K562 (cell line): Measurements from ENCODE around the gene ARHGDIA. TPM values are rescaled to one million over a fixed set of nuclear protein-coding genes. Genes with fewer than 3 reads are reported as not detected.

Experiments used
- ATAC-seq: fragments of 200-7000 bp; cut with Tn5 transposase; 3 replicates; pipeline ENCODE4 v1.9.1; 2020; ENCODE audit warnings: moderate library complexity
- BruUV-seq: library from RNA; stranded (reverse); fragments of 400-500 nt; replicated peaks from 2 replicates; lab custom pipeline; 2021; lab: Mats Ljungman, UMichigan
- CTCF ChIA-PET: fragments of 300-600 bp; formaldehyde crosslinking; extraction: SDS; loops from one replicate; lab custom pipeline; 2021; ENCODE audit warnings: low intra/inter-chr PET ratio; lab: Yijun Ruan, JAX
- POLR2A ChIA-PET: fragments of 300-600, 350-650 bp; sonication (Branson Sonifier 250); formaldehyde crosslinking; extraction: SDS; loops from one replicate; lab custom pipeline; 2021; ENCODE audit warnings: antibody characterized with exemption, inconsistent platforms; lab: Yijun Ruan, JAX
- DNase-seq, 4 experiments: peaks; one replicate each; pipeline versions ENCODE4 v3.0.0 to v3.0.0-alpha.2; 2011 to 2018; ENCODE audit warnings: low spot score in 3 of 4, mixed read lengths in 3 of 4; ENCODE audit errors: extremely low read depth in 1 of 4
- FAIRE-seq: peaks from 2 replicates; lab custom pipeline; 2011; peaks lifted over from hg19 to GRCh38; lab: Jason Lieb, UNC
- H2AFZ ChIP-seq: 2 replicates; pipeline ENCODE4 v1.6.0; 2011; ENCODE audit warnings: low read depth, low read length, control low read depth, inconsistent platforms
- H3K27ac ChIP-seq: fragments of 200-600 bp; 3 replicates; pipeline ENCODE4 v1.8.0; 2011; ENCODE audit warnings: low read depth, mild to moderate bottlenecking, control low read depth, inconsistent platforms, low read length, moderate library complexity, mixed read lengths; ENCODE audit errors: extremely low read depth
- H3K27me3 ChIP-seq, 2 experiments: fragments of 300-600 bp in 1 of 2; 2 replicates in 1 of 2; 3 replicates in 1 of 2; pipeline versions ENCODE4 v1.6.0 to v1.8.0; 2011; ENCODE audit warnings: inconsistent platforms in 2 of 2, low read length in 2 of 2, mild to moderate bottlenecking in 1 of 2, mixed read lengths in 1 of 2, moderate library complexity in 1 of 2; ENCODE audit not compliant: control insufficient read depth in 2 of 2, insufficient read depth in 2 of 2
- H3K36me3 ChIP-seq: fragments of 300-600 bp; 3 replicates; pipeline ENCODE4 v1.8.0; 2011; ENCODE audit warnings: mild to moderate bottlenecking, low read length, inconsistent platforms; ENCODE audit not compliant: control insufficient read depth, insufficient read depth
- H3K4me1 ChIP-seq, 2 experiments: fragments of 200-600 bp in 1 of 2; replicated peaks in 1 of 2; 2 replicates in 1 of 2; 3 replicates in 1 of 2; pipeline versions ENCODE4 v1.5.1 to v1.8.0; 2011; ENCODE audit warnings: inconsistent platforms in 2 of 2, low read length in 2 of 2, mild to moderate bottlenecking in 1 of 2, mixed read lengths in 1 of 2, moderate library complexity in 1 of 2; ENCODE audit not compliant: control insufficient read depth in 2 of 2, insufficient read depth in 2 of 2
- H3K4me2 ChIP-seq: 2 replicates; pipeline ENCODE4 v1.6.1; 2011; ENCODE audit warnings: low read length, control low read depth, inconsistent platforms, mixed read lengths; ENCODE audit not compliant: insufficient read depth
- H3K4me3 ChIP-seq: fragments of 200-600 bp; sonication (generic), shearing (Covaris generic); 2 replicates; pipeline ENCODE4 v1.5.1; 2016; ENCODE audit warnings: control low read depth, inconsistent platforms
- H3K79me2 ChIP-seq: fragments of 200-600 bp; 3 replicates; pipeline ENCODE4 v1.8.0; 2011; ENCODE audit warnings: low read length, inconsistent platforms; ENCODE audit not compliant: control insufficient read depth, insufficient read depth
- H3K9ac ChIP-seq, 2 experiments: 2 replicates each; pipeline versions ENCODE4 v1.6.0 to v1.6.1; 2011; ENCODE audit warnings: low read depth in 2 of 2, low read length in 2 of 2, control low read depth in 1 of 2, inconsistent platforms in 1 of 2, mild to moderate bottlenecking in 1 of 2, mixed read lengths in 1 of 2; ENCODE audit not compliant: insufficient read depth in 1 of 2
- H3K9me1 ChIP-seq: one replicate; pipeline ENCODE4 v1.6.0; 2011; ENCODE audit warnings: inconsistent platforms, mild to moderate bottlenecking, low read length, moderate library complexity; ENCODE audit not compliant: control insufficient read depth, insufficient read depth
- H3K9me3 ChIP-seq: replicated peaks from 2 replicates; pipeline ENCODE4 v1.5.1; 2011; ENCODE audit warnings: low read depth, low read length, inconsistent platforms; ENCODE audit not compliant: control insufficient read depth, insufficient read depth
- H4K20me1 ChIP-seq: replicated peaks from 2 replicates; pipeline ENCODE4 v1.6.1; 2011; ENCODE audit warnings: low read length, inconsistent platforms, mixed read lengths; ENCODE audit not compliant: control insufficient read depth, insufficient read depth
- BCL6 ChIP-seq: fragments of 250-450 bp; sonication (Bioruptor Pico); IDR thresholded peaks from 2 replicates; pipeline ENCODE4 v1.4.0; 2020
- CBX3 ChIP-seq, 2 experiments: IDR thresholded peaks; 1 replicate in 1 of 2; 2 replicates in 1 of 2; pipeline ENCODE4 v1.6.1; 2012; ENCODE audit warnings: inconsistent platforms in 2 of 2, low read length in 2 of 2, borderline replicate concordance in 1 of 2, control low read depth in 1 of 2
- E2F8 ChIP-seq: fragments of 450-650 bp; IDR thresholded peaks from 2 replicates; pipeline ENCODE4 v1.7.1; 2018; ENCODE audit warnings: mild to moderate bottlenecking, low read depth; ENCODE audit not compliant: partially characterized antibody
- HMGN3 ChIP-seq: IDR thresholded peaks from 2 replicates; pipeline ENCODE4 v1.6.1; 2011; ENCODE audit warnings: borderline replicate concordance, low read depth, mild to moderate bottlenecking, mixed read lengths, low read length; ENCODE audit not compliant: insufficient read length; ENCODE audit errors: extremely low read depth
- KAT8 ChIP-seq: fragments of 450-650 bp; IDR thresholded peaks from 2 replicates; pipeline ENCODE4 v1.6.1; 2016; ENCODE audit warnings: low read depth, mild to moderate bottlenecking
- MAX ChIP-seq: sonication (generic); formaldehyde crosslinking; IDR thresholded peaks from 2 replicates; pipeline ENCODE4 v1.9.0; 2022; ENCODE audit warnings: mild to moderate bottlenecking, missing genetic modification reagents
- MYNN ChIP-seq, 2 experiments: sonication (generic); formaldehyde crosslinking in 1 of 2; IDR thresholded peaks; 2 replicates each; pipeline versions ENCODE4 v1.5.0 to v1.6.1; 2016 to 2020; ENCODE audit warnings: antibody characterized with exemption in 1 of 2, missing genetic modification reagents in 1 of 2
- NR2C1 ChIP-seq, 2 experiments: fragments of 450-650 bp; IDR thresholded peaks; 2 replicates each; pipeline ENCODE4 v1.6.1; 2017; ENCODE audit warnings: mild to moderate bottlenecking in 2 of 2, antibody characterized with exemption in 1 of 2, inconsistent platforms in 1 of 2, missing compliant biosample characterization in 1 of 2, missing genetic modification characterization in 1 of 2
- PCBP1 ChIP-seq: fragments of 200-400 bp; formaldehyde crosslinking; IDR thresholded peaks from 2 replicates; pipeline ENCODE4 v1.6.1; 2018; ENCODE audit warnings: mild to moderate bottlenecking, low read depth, low read length; ENCODE audit not compliant: poor library complexity, severe bottlenecking
- RBFOX2 ChIP-seq: fragments of 200-400 bp; formaldehyde crosslinking; IDR thresholded peaks from 2 replicates; pipeline ENCODE4 v1.6.1; 2017; ENCODE audit warnings: low read depth, mild to moderate bottlenecking, low read length, moderate library complexity
- RBM15 ChIP-seq: fragments of 200-400 bp; formaldehyde crosslinking; IDR thresholded peaks from 2 replicates; pipeline ENCODE4 v1.6.1; 2018; ENCODE audit warnings: mild to moderate bottlenecking, low read length, moderate library complexity; ENCODE audit not compliant: insufficient read depth
- SRSF1 ChIP-seq: fragments of 200-400 bp; formaldehyde crosslinking; IDR thresholded peaks from 2 replicates; pipeline ENCODE4 v1.6.1; 2017; ENCODE audit warnings: mild to moderate bottlenecking, low read depth, low read length, moderate library complexity
- ZBTB7A ChIP-seq: IDR thresholded peaks from 2 replicates; pipeline ENCODE4 v1.6.1; 2011; ENCODE audit warnings: low read depth, mild to moderate bottlenecking, low read length, moderate library complexity, borderline replicate concordance; ENCODE audit not compliant: control insufficient read depth
- ZBTB9 ChIP-seq: fragments of 450-650 bp; formaldehyde crosslinking; IDR thresholded peaks from 2 replicates; pipeline ENCODE4 v1.4.0; 2020; ENCODE audit warnings: mild to moderate bottlenecking, moderate library complexity
- ZNF124 ChIP-seq: sonication (generic); formaldehyde crosslinking; IDR thresholded peaks from 2 replicates; pipeline ENCODE4 v1.8.1; 2022; ENCODE audit warnings: missing genetic modification reagents
- WGBS: fragments of 100-300 bp; shearing (Covaris generic); methylation state at CpG from one replicate; pipeline ENCODE4 v1.1.6; 2016; ENCODE audit warnings: low coverage, mixed read lengths; ENCODE audit not compliant: insufficient coverage; ENCODE audit errors: missing lambda C conversion rate; 5-methylcytosine and 5-hydroxymethylcytosine counted together
- in situ Hi-C: fragments of 300-500 bp; cut with MboI; formaldehyde crosslinking; loops from 4 replicates; pipeline ENCODE4 v1.15.0; 2018; ENCODE audit warnings: inconsistent platforms, mixed read lengths
- intact Hi-C: fragments of 100-400 bp; cut with micrococcal nuclease; formaldehyde crosslinking; loops from 2 replicates; pipeline ENCODE4 v1.14.2; 2022
- polyA plus RNA-seq, 8 experiments: library from polyadenylated mRNA; depleted of rRNA in 4 of 8; stranded (reverse) in 5 of 8; unstranded in 3 of 8; fragments of >200 nt; fragmentation: Nextera tagmentation in 2 of 8; fragmentation: Illumina TruSeq in 1 of 8; extraction: Ambion mirVana in 2 of 8; extraction: Trizol in 1 of 8; gene quantifications; 2 replicates each; pipeline versions ENCODE4 v1.2.1 to v1.2.3, GENCODE V29; 2011 to 2014; ENCODE audit warnings: inconsistent platforms in 1 of 8, missing spikeins in 1 of 8
- total RNA-seq, 7 experiments: library from RNA; depleted of rRNA in 6 of 7; stranded (reverse); fragments of >200 nt in 6 of 7; fragmentation: Illumina TruSeq in 2 of 7; extraction: Trizol in 2 of 7; gene quantifications; 2 replicates each; pipeline versions ENCODE4 v1.2.1 to v1.2.3, GENCODE V29; 2011 to 2021; ENCODE audit warnings: low replicate concordance in 1 of 7

Gene ARHGDIA
- total and polyA plus RNA-seq, 9 of the 15 experiments (the other 6 are each of a cell fraction or from before 2014, with no cell fraction given), result 9.6 to 340 (median 97.6) TPM

- TF ChIP-seq MYNN (IDR thresholded peaks at IDR 0.05), result peak; percentile 19; the same call in 1 of the 2 replicates
- TF ChIP-seq MYNN (CRISPR knock-in tag; IDR thresholded peaks at IDR 0.05), result no peak
- no peak for TF ChIP-seq BCL6
- TF ChIP-seq E2F8, result peak; percentile 31
- TF ChIP-seq MAX (CRISPR knock-in tag), result peak; percentile 24; the same call in 1 of the 2 replicates
- peak; percentile 27; the same call in 1 of the 2 replicates for TF ChIP-seq NR2C1 (IDR thresholded peaks at IDR 0.05)
- TF ChIP-seq NR2C1 (tag; IDR thresholded peaks at IDR 0.05), result no peak
These were observed 28.2 kb downstream of the ARHGDIA start (continued) for GRCh38 chr17:81842725-81843504.

GRCh38 chr17:81842378-81842724, 28.8 kb downstream of the ARHGDIA start:
- no peak overlapping the region for H3K4me2 ChIP-seq
- peak overlapping the region in 1 of 2 experiments; percentile 24; a peak in 2 of 4 replicates for H3K9ac ChIP-seq
- in situ Hi-C loops (no loop called here), intact Hi-C loops (no loop called here)
- ChIA-PET CTCF (no interaction called here), POLR2A (interaction anchor here (0.8 to 8.0 kb wide), 7 partner anchors 10 to 189 kb away, joined by 3 to 85 read pairs (median 21); partner anchors contain the start of genes MCRIP1 and P4HB)
- no peaks in the 10 kb centered on the region for H3K79me2 ChIP-seq
- peaks cover 4 to 54% of the 10 kb centered on the region in 2 experiments; a peak in 4 of 5 replicates for H3K4me1 ChIP-seq
- peaks cover 13% of the 10 kb centered on the region for H4K20me1 ChIP-seq
- ATAC-seq, result no peak
- H3K36me3 ChIP-seq, result peaks cover 48% of the 10 kb centered on the region; the same call in 2 of the 3 replicates
- WGBS, result 89% methylated on average over 10 of the region's 11 CpGs
- no peak for FAIRE-seq
- H3K4me3 ChIP-seq, result no peak overlapping the region
- no peaks in the 10 kb centered on the region for H3K27me3 ChIP-seq
- BruUV-seq, result no TSS peak
- H3K27ac ChIP-seq, result no peak overlapping the region
- no peaks in the 10 kb centered on the region for H3K9me3 ChIP-seq
- DNase-seq, result no peak
- no peak overlapping the region for H2AFZ ChIP-seq
- H3K9me1 ChIP-seq, result no peaks in the 10 kb centered on the region
- TF ChIP-seq RBM15 (no peak), PCBP1 (no peak), ZBTB9 (no peak), SRSF1 (no peak), KAT8 (no peak), RBFOX2 (0 out of 2 replicates have a peak, but pooled peaks have one; percentile 1), ZNF124 (CRISPR knock-in tag) (no peak), HMGN3 (peak; percentile 26), ZBTB7A (no peak), CBX3 (IDR thresholded peaks at IDR 0.05; ENCODE audit: borderline replicate concordance in 1 of 2, low read length in 2 of 2) (no peak)
